ENCODE measurements around the gene SPSB3. TPM values are rescaled to one million over a fixed set of nuclear protein-coding genes. Genes with fewer than 3 reads are reported as not detected.

SPSB3 gene
- total and polyA plus RNA-seq, 4 donors, result 27.7 to 60.5 (median 37.8) TPM

DNA sequence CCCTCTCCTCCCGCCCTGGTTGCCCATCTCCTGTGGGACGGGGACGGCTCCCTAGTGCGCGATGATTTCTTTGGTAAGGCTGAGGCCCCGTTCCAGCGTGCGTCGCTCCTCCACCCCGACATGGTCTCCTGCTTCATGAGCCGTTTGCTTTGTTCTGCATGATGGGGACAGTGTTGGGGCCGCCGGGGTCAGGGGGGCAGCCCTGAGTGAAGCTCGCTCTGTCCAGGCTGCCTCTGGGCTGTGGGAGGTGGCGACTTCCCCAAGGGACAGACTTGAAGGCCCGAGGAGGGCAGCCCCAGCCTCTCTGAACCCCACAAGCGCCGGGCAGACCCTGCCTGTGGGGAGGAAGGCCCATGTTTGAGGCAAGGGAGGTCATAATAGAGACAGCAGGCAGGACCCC, 23.4 kb downstream of the SPSB3 start:
- no peak for DNase-seq (ENCODE audit: low spot score)
- 94% methylated on average over 18 of the region's 18 CpGs for WGBS
- no peaks in the 10 kb centered on the region for H3K4me1 ChIP-seq (ENCODE audit: control insufficient read depth in 4 of 4, insufficient read depth in 4 of 4, low read length in 3 of 4)

More for the DNA sequence above, 23.4 kb downstream of the SPSB3 start:
- Histone ChIP-seq H3K36me3 (ENCODE audit: control insufficient read depth in 4 of 4, insufficient read depth in 3 of 4, low read depth in 1 of 4, low read length in 3 of 4) (peaks cover 5 to 41% (median 10%) of the 10 kb centered on the region in 4 donors), H3K4me3 (ENCODE audit: low read depth in 1 of 3, low read length in 3 of 3) (no peak overlapping the region), H3K9ac (ENCODE audit: low read depth in 1 of 2, low read length in 2 of 2) (no peak overlapping the region), H3K27ac (ENCODE audit: low read depth in 1 of 2, low read length in 2 of 2) (no peak overlapping the region), H3K9me3 (ENCODE audit: control insufficient read depth in 4 of 4, low read length in 3 of 4) (no peaks in the 10 kb centered on the region), H3K27me3 (ENCODE audit: control insufficient read depth in 4 of 4, insufficient read depth in 4 of 4, low read length in 3 of 4) (no peaks in the 10 kb centered on the region)
- TF ChIP-seq MAX (IDR thresholded peaks at IDR 0.05) (no peak), TAF1 (conservative IDR thresholded peaks at IDR 0.05) (no peak), RXRA (IDR thresholded peaks at IDR 0.05) (no peak), HNF4A (conservative IDR thresholded peaks at IDR 0.05) (no peak), JUND (IDR thresholded peaks at IDR 0.05) (no peak), NR2F2 (IDR thresholded peaks at IDR 0.05) (no peak), SP1 (IDR thresholded peaks at IDR 0.05) (no peak), HNF4G (IDR thresholded peaks at IDR 0.05) (no peak), ATF3 (IDR thresholded peaks at IDR 0.05) (no peak), FOXA1 (IDR thresholded peaks at IDR 0.05) (no peak), RAD21 (IDR thresholded peaks at IDR 0.05) (no peak), FOXA2 (IDR thresholded peaks at IDR 0.05) (no peak), REST (IDR thresholded peaks at IDR 0.05) (no peak), YY1 (IDR thresholded peaks at IDR 0.05) (no peak), EGR1 (IDR thresholded peaks at IDR 0.05; ENCODE audit: low read depth in 2 of 2) (no peak), GABPA (IDR thresholded peaks at IDR 0.05 in 1 of 2, conservative IDR thresholded peaks at IDR 0.05 in 1 of 2) (no peak)
- TF ChIP-seq, protein P1, sequence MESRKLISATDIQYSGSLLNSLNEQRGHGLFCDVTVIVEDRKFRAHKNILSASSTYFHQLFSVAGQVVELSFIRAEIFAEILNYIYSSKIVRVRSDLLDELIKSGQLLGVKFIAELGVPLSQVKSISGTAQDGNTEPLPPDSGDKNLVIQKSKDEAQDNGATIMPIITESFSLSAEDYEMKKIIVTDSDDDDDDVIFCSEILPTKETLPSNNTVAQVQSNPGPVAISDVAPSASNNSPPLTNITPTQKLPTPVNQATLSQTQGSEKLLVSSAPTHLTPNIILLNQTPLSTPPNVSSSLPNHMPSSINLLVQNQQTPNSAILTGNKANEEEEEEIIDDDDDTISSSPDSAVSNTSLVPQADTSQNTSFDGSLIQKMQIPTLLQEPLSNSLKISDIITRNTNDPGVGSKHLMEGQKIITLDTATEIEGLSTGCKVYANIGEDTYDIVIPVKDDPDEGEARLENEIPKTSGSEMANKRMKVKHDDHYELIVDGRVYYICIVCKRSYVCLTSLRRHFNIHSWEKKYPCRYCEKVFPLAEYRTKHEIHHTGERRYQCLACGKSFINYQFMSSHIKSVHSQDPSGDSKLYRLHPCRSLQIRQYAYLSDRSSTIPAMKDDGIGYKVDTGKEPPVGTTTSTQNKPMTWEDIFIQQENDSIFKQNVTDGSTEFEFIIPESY (IDR thresholded peaks at IDR 0.05), result no peak
- TF ChIP-seq, protein P2, sequence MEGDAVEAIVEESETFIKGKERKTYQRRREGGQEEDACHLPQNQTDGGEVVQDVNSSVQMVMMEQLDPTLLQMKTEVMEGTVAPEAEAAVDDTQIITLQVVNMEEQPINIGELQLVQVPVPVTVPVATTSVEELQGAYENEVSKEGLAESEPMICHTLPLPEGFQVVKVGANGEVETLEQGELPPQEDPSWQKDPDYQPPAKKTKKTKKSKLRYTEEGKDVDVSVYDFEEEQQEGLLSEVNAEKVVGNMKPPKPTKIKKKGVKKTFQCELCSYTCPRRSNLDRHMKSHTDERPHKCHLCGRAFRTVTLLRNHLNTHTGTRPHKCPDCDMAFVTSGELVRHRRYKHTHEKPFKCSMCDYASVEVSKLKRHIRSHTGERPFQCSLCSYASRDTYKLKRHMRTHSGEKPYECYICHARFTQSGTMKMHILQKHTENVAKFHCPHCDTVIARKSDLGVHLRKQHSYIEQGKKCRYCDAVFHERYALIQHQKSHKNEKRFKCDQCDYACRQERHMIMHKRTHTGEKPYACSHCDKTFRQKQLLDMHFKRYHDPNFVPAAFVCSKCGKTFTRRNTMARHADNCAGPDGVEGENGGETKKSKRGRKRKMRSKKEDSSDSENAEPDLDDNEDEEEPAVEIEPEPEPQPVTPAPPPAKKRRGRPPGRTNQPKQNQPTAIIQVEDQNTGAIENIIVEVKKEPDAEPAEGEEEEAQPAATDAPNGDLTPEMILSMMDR (IDR thresholded peaks at IDR 0.05; ENCODE audit: low read depth, low read length, missing input control), result no peak

All from liver (tissue), 9 donors.